Occipital lobe (tissue), 2 donors: ENCODE results near the gene GBX1. TPM values are rescaled to one million over a fixed set of nuclear protein-coding genes. Genes with fewer than 3 reads are reported as not detected.

Experiments used
- DNase-seq: peaks from one replicate; lab custom pipeline; 2025; lab: John Stamatoyannopoulos, UW
- total RNA-seq: library from RNA; depleted of rRNA; stranded (reverse); fragments of >200 nt; gene quantifications from one replicate; pipeline ENCODE4 v1.2.3, GENCODE V29; 2014

The GBX1 gene
- total RNA-seq, 1 donor from 2014 or later: not detected

- no peak for DNase-seq
Measured at GRCh38 chr7:151115121-151115835, 52.2 kb downstream of the GBX1 start.

GRCh38 chr7:151114151-151115090 is 53.1 kb downstream of the GBX1 start:
- no peak for DNase-seq

GRCh38 chr7:151113344-151114150 is 53.9 kb downstream of the GBX1 start:
- no peak for DNase-seq

GRCh38 chr7:151110941-151111645 is 56.4 kb downstream of the GBX1 start:
- DNase-seq: peak; percentile 58

GRCh38 chr7:151110236-151110940 is 57.1 kb downstream of the GBX1 start:
- DNase-seq: no peak

- DNase-seq: no peak
Measured at GRCh38 chr7:151109094-151110048, 58.1 kb downstream of the GBX1 start.

- DNase-seq: no peak
Measured at GRCh38 chr7:151107882-151108281, 59.6 kb downstream of the GBX1 start.

GRCh38 chr7:151104411-151105235 is 62.9 kb downstream of the GBX1 start:
- no peak for DNase-seq

- DNase-seq: no peak
Measured at GRCh38 chr7:151103973-151104372, 63.5 kb downstream of the GBX1 start.

GRCh38 chr7:151102991-151103390 is 64.5 kb downstream of the GBX1 start:
- no peak for DNase-seq

GRCh38 chr7:151101621-151102396 is 65.7 kb downstream of the GBX1 start:
- DNase-seq: no peak

GRCh38 chr7:151100921-151101320 is 66.6 kb downstream of the GBX1 start:
- no peak for DNase-seq

- no peak for DNase-seq
Measured at GRCh38 chr7:151099486-151100211, 67.8 kb downstream of the GBX1 start.
